Hematopoietic multipotent progenitor cell treated with erythropoietin and hydrocortisone succinate and interleukin-3 and kit ligand, for 6 days (in vitro differentiated cells): ENCODE measurements around the gene TXNDC11.

Source experiments
- DNase-seq: peaks from one replicate; pipeline ENCODE4 v3.0.0-alpha.2; 2015

TXNDC11 gene

DNA sequence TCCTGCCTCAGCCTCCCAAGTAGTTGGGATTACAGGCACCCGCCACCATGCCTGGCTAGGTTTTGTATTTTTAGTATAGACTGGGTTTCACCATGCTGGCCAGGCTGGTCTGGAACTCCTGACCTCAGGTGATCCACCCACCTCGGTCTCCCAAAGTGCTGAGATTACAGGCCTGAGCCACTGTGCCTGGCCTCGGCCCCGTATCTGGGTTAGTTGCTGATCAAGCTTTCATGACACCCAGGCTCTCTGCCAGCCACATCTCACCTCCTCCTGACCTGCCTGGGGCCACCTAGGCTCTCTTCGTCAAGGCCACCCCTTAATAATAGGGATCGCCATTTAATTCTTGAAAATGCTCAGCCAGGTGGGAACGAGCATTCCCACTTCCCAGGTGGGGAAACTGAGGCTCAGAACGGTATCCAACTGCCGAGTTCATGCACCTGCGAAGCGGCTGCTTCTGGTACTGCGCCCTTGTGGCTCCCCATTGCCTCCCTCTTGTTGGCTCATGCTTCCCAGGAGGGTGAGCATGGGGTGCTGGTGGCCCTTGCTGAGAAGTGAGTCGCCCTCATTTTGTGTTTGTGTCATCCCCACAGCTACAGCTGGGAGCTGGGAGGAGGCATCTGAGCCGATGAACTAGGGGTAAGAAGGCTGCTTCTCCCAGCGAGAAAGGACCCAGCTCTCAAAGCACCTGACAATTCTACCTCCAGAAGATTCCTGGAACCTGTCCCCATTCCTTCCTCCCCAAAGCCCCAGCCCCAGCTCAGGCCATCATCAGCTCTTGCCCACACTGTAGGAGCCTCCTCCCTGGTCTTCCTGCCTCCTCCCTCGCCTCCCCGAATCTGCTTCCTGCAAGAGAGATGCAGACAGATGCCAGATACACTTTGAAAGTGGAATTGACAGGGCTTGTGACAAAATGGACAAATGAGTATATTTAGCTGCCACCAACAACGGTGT, 91.7 kb downstream of the TXNDC11 start:
- DNase-seq, result no peak

- no peak for DNase-seq
Observed at GRCh38 chr16:11649276-11649675, 93.4 kb downstream of the TXNDC11 start.

DNA sequence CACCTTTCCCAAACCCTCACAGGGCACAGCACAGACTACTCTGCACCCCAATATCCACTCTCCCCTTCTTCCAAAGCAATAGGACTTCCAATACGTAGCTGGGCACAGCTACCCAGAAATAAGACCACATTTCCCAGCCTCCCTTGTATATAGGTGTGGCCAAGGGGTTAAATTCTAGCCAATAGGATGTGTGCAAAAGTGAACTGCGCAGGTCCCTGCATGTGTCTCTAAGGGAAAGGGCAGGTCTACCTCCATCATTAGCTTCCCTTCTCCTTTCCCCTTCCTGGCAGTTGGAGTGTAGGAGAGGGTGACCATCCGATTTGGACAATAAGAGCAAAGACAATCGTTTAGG, 99.9 kb downstream of the TXNDC11 start:
- peak; percentile 42 for DNase-seq

DNA sequence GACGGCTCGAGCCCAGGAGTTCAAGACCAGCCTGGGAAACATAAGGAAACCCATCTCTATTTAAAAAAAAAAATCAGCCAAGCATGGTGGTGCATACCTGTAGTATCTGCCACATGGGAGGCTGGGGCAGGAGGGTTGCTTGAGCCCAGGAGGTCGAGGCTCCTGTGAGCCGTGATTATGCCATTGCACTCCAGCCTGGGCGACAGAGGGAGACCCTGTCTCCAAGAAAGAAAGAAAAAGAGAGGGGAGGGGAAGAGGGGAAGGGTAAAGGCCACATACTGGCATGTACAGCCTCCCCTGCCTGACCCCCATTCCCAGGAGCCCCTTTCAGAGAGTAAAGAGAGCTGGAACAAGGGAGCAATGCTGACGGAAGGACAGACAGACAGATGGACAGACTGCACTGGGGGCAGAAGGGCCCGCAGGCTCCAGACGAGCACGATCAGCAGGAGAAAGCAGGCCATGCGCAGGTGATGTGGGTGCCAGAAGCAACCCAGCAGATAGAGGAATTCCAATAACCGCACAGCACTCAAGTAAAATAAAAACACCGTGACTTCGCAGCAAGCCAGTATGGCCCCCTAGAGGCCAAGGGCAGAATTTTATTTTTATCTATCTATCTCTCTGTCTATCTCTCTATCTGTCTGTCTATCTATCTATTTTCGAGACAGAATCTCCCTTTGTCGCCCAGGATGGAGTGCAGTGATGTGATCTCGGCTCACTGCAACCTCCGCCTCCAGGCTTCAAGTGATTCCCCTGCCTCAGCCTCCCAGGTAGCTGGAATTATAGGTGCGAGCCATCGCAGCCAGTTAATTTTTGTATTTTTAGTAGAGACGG, 101.5 kb downstream of the TXNDC11 start:
- peak; percentile 79 for DNase-seq

- DNase-seq, result peak; percentile 84
Observed at GRCh38 chr16:11639925-11640899, 102.4 kb downstream of the TXNDC11 start.

- no peak for DNase-seq
Observed at GRCh38 chr16:11639008-11639562, 103.6 kb downstream of the TXNDC11 start.

DNA sequence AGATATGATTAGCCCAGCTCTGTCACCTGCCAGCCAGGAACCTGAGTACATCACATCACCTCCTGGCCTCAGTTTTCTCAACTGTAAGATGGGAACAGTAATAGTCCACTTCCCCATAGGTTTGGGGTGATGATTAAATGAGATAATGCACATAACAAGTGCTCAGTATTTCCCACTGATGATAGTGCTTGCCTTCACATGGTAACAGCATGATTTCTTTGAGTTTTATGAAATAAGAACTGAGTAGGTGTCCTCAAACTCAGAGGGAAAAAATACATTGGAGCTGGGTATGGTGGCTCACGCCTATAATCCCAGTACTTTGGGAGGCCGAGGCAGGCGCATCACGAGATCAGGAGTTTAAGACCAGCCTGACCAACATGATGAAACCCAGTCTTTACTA, 104.5 kb downstream of the TXNDC11 start:
- no peak for DNase-seq

DNA sequence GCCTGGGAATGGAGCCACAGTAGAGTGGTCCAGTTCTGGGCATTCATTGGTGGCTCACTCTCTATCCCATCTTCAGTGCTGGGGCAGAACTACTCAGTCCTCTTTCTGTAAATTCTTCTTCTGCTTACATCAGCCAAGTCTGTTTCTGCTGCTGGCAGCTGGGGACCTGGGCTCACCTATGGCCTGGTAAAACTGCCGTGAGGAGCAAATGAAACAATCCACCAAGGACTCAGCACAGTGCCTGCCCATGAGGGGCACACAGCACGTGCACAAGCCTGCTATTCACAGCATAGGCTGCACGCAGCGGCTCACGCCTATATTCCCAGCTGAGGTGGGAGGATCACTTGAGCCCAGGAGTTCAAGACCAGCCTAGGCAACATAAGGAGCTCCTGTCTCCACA, 105.3 kb downstream of the TXNDC11 start:
- DNase-seq, result no peak

DNA sequence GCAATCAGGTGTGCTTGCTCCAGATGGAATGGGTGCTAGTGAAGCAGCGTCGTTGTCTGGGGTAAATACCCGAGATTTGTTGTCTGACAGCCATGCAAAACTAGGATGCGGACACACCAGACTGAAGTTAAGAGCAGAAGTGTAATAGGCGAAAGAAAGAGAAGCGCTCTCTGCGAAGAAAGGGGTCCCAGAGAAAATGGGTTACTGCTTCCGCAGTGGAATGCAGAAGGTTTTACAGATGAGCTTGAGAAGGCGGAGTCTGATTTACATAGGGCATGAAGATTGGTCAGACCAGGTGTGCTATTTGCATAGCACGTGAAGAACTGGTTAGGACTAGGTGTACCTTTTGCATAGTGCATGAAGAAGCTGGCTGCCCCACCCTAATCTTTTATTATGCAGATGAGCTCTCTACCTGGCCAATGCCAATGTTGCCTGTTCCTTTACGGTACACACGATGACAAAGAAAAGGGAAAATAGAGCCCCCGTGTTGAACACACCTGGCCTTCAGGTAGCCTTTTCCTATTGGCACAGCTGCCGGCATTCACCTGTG, 106.4 kb downstream of the TXNDC11 start:
- DNase-seq, result no peak

GRCh38 chr16:11635679-11636171, 106.9 kb downstream of the TXNDC11 start:
- DNase-seq, result no peak

DNA sequence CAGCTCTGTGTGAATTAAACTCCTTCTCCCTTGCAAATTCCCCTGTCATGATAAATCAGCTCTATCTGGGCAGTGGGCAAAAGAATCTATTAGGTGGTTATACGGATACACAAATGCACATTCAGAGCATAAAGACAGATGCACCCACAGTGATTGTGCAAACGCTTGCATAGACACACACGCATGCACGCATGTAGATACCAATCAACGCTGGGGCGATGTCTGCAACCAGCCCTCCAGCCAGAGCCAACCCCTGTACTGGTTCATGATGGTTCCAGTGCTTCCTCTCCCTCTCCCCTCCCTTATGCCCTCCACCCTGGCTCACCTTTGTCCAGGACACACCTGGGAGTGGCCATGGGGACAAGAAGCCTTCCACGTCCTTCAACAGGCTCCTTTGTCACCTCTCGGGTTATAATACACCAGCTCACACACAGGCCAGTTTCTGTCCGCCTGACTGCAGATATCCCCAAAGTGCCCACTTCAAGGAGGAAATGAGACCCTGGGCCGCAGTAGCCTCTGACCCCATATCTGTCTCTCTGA, 107.5 kb downstream of the TXNDC11 start:
- peak; percentile 51 for DNase-seq

- DNase-seq, result peak; percentile 66
Observed at GRCh38 chr16:11634312-11634711, 108.3 kb downstream of the TXNDC11 start.

DNA sequence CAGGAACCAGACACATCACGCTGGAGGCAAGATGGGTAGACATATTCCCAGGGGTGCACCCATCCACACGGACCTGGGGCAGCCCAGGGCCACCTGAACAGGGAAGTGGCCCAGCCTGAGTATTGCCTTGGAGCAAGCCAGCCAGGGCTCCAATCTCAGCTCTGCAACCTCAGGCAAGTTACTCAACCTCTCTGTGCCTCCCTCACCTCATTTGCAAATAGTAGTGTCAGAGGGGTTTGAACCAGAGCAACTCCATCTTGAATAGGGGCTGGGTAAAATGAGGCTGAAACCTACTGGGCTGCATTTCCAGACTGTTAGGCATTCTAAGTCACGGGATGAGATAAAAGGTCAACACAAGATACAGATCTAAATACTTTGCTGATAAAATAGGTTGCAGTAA, 109.5 kb downstream of the TXNDC11 start:
- DNase-seq, result no peak

- no peak for DNase-seq
Observed at GRCh38 chr16:11632455-11632939, 110.2 kb downstream of the TXNDC11 start.

- no peak for DNase-seq
Observed at GRCh38 chr16:11631214-11631613, 111.4 kb downstream of the TXNDC11 start.

- DNase-seq, result no peak
Observed at GRCh38 chr16:11630768-11631056, 111.9 kb downstream of the TXNDC11 start.

GRCh38 chr16:11630046-11630767, 112.5 kb downstream of the TXNDC11 start:
- DNase-seq, result no peak
